Uterus (tissue), 4 donors: ENCODE data around the gene TDG. TPM values are rescaled to one million over a fixed set of nuclear protein-coding genes. Genes with fewer than 3 reads are reported as not detected.
"Not testable (repeated sequence)": the region's sequence is repeated elsewhere in the genome, so short reads cannot be mapped to it uniquely, and the experiment has no call there.

Source experiments
- DNase-seq, 2 donors: peaks; one replicate each; pipeline ENCODE4 v3.0.0-alpha.2; 2019 to 2020
- H3K27ac ChIP-seq, 2 donors: fragments of 200-600 bp; sonication (generic); 1 replicate in 1 of 2; 2 replicates in 1 of 2; pipeline ENCODE4 v1.5.1; 2016 to 2018
- H3K27me3 ChIP-seq, 2 donors: fragments of 200-600 bp; sonication (generic); one replicate each; pipeline ENCODE4 v1.5.1; 2018 to 2019; ENCODE audit warnings: control low read depth in 1 of 2
- H3K36me3 ChIP-seq, 2 donors: fragments of 200-600 bp; sonication (generic); one replicate each; pipeline ENCODE4 v1.5.1; 2019; ENCODE audit warnings: control low read depth in 1 of 2
- H3K4me1 ChIP-seq, 2 donors: fragments of 200-600 bp; sonication (generic); one replicate each; pipeline ENCODE4 v1.5.1; 2018 to 2019; ENCODE audit warnings: control low read depth in 1 of 2
- H3K4me3 ChIP-seq, 2 donors: fragments of 200-600 bp; sonication (generic); 1 replicate in 1 of 2; 2 replicates in 1 of 2; pipeline ENCODE4 v1.5.1; 2018 to 2019; ENCODE audit warnings: mild to moderate bottlenecking in 1 of 2
- H3K9me3 ChIP-seq, 2 donors: fragments of 200-600 bp; sonication (generic); one replicate each; pipeline ENCODE4 v1.5.1; 2019; ENCODE audit warnings: control low read depth in 1 of 2
- POLR2A ChIP-seq, 2 donors: fragments of 450-650 bp; IDR thresholded peaks; one replicate each; pipeline ENCODE4 v1.6.1; 2016; ENCODE audit warnings: antibody characterized with exemption in 2 of 2, mild to moderate bottlenecking in 1 of 2, moderate library complexity in 1 of 2
- intact Hi-C: fragments of 100-400 bp; cut with DNase I; formaldehyde crosslinking; loops from one replicate; pipeline ENCODE4 v1.15.1; 2023; ENCODE audit warnings: low total_unique reads
- total RNA-seq, 4 donors: library from RNA; depleted of rRNA in 3 of 4; stranded (reverse); fragments of >200 nt in 3 of 4; gene quantifications; one replicate each; pipeline versions ENCODE4 v1.1.0 to v1.2.4, GENCODE V29; 2014 to 2023
- TF ChIP-seq, protein P1 (sequence below), 4 experiments: fragments of 200-600 bp in 2 of 4; fragments of 450-650 bp in 2 of 4; sonication (generic) in 2 of 4; IDR thresholded peaks; one replicate each; pipeline ENCODE4 v1.5.1; 2016 to 2019; ENCODE audit warnings: antibody characterized with exemption in 4 of 4, mild to moderate bottlenecking in 2 of 4, moderate library complexity in 1 of 4
- donor health status: DM: yes; HTN: yes; CAD: no.

The TDG gene
- total RNA-seq, 4 donors from 2014 or later, result 8.7 to 46.3 (median 19.9) TPM

DNA sequence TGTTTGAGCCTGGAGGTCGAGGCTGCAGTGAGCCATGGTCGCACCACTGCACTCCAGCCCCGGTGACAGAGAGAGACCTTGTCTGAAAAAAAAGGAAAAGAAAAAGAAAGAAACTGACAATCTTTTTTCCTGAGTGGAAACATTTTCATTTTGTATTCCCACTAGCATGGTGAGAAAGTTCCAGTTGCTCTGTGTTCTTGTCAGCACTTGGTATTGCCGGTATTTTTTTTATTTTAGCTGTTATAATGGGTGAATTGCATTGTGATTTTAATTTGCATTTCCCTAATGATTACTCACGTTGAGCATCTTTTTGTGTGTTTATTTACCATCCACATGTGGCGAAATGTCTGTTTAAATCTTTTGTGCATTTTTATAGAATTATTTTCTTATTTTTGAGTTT, 58.7 kb downstream of the TDG start:
- H3K9me3 ChIP-seq, result no peaks in the 10 kb centered on the region
- no peaks in the 10 kb centered on the region for H3K4me1 ChIP-seq
- H3K27ac ChIP-seq, result no peak overlapping the region
- no peaks in the 10 kb centered on the region for H3K36me3 ChIP-seq
- DNase-seq, result no peak
- TF ChIP-seq POLR2A (IDR thresholded peaks at IDR 0.05), result no peak
- TF ChIP-seq, protein P1, sequence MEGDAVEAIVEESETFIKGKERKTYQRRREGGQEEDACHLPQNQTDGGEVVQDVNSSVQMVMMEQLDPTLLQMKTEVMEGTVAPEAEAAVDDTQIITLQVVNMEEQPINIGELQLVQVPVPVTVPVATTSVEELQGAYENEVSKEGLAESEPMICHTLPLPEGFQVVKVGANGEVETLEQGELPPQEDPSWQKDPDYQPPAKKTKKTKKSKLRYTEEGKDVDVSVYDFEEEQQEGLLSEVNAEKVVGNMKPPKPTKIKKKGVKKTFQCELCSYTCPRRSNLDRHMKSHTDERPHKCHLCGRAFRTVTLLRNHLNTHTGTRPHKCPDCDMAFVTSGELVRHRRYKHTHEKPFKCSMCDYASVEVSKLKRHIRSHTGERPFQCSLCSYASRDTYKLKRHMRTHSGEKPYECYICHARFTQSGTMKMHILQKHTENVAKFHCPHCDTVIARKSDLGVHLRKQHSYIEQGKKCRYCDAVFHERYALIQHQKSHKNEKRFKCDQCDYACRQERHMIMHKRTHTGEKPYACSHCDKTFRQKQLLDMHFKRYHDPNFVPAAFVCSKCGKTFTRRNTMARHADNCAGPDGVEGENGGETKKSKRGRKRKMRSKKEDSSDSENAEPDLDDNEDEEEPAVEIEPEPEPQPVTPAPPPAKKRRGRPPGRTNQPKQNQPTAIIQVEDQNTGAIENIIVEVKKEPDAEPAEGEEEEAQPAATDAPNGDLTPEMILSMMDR (IDR thresholded peaks at IDR 0.05), result no peak
- intact Hi-C loops, result no loop called here
- no peaks in the 10 kb centered on the region for H3K27me3 ChIP-seq
- no peak overlapping the region for H3K4me3 ChIP-seq

GRCh38 chr12:104025771-104026170, 60.1 kb downstream of the TDG start:
- H3K27ac ChIP-seq, result no peak overlapping the region
- H3K9me3 ChIP-seq, result no peaks in the 10 kb centered on the region
- intact Hi-C loops, result no loop called here
- TF ChIP-seq, protein P1 (IDR thresholded peaks at IDR 0.05), result no peak
- no peak for DNase-seq
- no peaks in the 10 kb centered on the region for H3K36me3 ChIP-seq
- H3K4me3 ChIP-seq, result no peak overlapping the region
- H3K27me3 ChIP-seq, result no peaks in the 10 kb centered on the region
- H3K4me1 ChIP-seq, result no peaks in the 10 kb centered on the region

DNA sequence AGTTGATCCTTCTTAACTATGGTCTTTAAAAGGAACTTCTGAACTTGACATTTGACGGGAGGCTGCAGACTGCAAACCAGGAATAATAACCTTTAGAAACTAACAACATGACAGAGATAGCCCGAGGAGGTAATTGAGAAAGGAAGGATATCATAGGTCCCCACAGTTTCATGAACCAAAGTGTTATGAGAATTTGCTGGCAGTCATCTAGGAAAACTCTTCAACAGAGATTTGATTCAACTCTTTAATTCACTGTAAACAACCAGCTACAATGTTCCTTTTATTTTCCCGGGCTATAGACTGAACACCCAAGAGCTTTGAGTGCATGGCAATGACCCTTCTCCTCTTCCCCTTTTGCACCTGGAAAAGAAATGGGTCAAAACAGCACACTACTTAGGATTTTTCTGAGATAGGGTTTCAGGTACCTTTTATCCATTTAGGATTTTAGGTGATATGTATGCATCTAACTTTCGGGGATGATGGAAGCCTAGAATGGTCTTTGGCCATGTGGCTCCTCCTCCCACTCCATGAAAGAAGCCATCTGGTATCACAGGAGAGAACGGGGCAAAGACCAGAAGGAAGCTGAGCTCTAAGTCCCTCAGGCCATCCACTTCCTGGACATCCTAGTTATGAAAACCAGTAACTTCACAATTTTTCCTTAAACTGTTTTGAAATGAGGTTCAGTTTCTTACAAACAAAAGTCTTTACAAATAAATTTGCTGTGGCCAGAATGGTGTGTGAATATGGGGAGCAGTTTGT, 61.3 kb downstream of the TDG start:
- intact Hi-C loops, result no loop called here
- Histone ChIP-seq H3K9me3 (no peaks in the 10 kb centered on the region), H3K4me1 (no peaks in the 10 kb centered on the region), H3K27me3 (no peaks in the 10 kb centered on the region), H3K4me3 (no peak overlapping the region), H3K36me3 (no peaks in the 10 kb centered on the region), H3K27ac (no peak overlapping the region)
- no peak for TF ChIP-seq POLR2A (IDR thresholded peaks at IDR 0.05)
- TF ChIP-seq, protein P1 (IDR thresholded peaks at IDR 0.05), result no peak
- no peak for DNase-seq

DNA sequence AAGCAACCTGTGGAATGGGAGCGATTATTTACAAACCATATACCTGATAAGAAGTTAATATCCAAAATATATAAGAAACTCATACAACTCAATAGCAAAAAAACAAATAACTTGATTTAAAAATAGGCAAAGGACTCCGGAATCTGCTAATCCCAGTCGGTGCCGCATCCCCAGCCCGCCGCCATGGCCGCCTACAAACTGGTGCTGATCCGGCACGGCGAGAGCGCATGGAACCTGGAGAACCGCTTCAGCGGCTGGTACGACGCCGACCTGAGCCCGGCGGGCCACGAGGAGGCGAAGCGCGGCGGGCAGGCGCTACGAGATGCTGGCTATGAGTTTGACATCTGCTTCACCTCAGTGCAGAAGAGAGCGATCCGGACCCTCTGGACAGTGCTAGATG, 64.9 kb downstream of the TDG start:
- H3K27me3 ChIP-seq, H3K9me3 ChIP-seq, H3K4me1 ChIP-seq, H3K27ac ChIP-seq, DNase-seq, H3K4me3 ChIP-seq, intact Hi-C loops, H3K36me3 ChIP-seq: not testable (repeated sequence)

- intact Hi-C loops, DNase-seq, H3K27me3 ChIP-seq, H3K9me3 ChIP-seq, H3K4me3 ChIP-seq, H3K27ac ChIP-seq, H3K36me3 ChIP-seq, H3K4me1 ChIP-seq: not testable (repeated sequence)
Observed at GRCh38 chr12:104036143-104036542, 70.5 kb downstream of the TDG start.

Other genes with a start within 250 kb of the TDG start
- 10 to 100 TPM in 3 of 4 donors, 1 to 10 TPM in 1; 5.6 to 60.9 (median 15.9) TPM for gene NT5DC3, start 124.6 kb upstream of the TDG start, total RNA-seq
- gene HSP90B1, start 35.5 kb upstream of the TDG start, total RNA-seq, result 100 to 1,000 TPM; 236 to 475 (median 401) TPM
- gene GLT8D2, start 84.3 kb downstream of the TDG start, total RNA-seq, result 10 to 100 TPM in 3 of 4 donors, 1 to 10 TPM in 1; 2.6 to 93.0 (median 17.7) TPM
- gene HCFC2, start 98.7 kb downstream of the TDG start, total RNA-seq, result 10 to 100 TPM in 3 of 4 donors, 1 to 10 TPM in 1; 10.0 to 61.0 (median 29.1) TPM
- 10 to 100 TPM; 40.9 to 63.0 (median 44.9) TPM for gene NFYB, start 172.3 kb downstream of the TDG start, total RNA-seq
- 100 to 1,000 TPM in 2 of 4 donors, 10 to 100 TPM in 2; 76.0 to 141 (median 97.8) TPM for gene TXNRD1, start 249.9 kb downstream of the TDG start, total RNA-seq